ENCODE data around the gene CLEC2A.

The CLEC2A gene

DNA sequence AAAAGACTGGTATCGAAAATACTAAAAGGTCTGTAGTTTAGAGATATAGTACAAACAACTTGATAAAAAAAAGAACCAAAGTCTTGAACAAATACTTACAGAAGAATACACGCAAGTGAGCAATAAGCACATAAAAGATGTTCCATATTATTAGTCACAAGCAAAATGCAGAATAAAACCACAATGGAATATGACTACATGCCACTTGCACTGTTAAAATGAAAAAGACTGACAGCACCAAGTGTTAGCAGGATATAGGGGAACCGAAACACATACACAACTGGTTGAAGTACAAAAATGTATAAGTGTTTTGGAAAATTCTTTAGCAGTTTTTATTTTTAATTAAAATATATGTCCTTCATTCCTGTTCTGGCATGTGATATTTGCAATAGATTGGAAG lies 3.6 kb downstream of the CLEC2A start:
- Histone ChIP-seq H3K4me3 (replicated peaks; ENCODE audit: insufficient read depth, low read length) (no peak overlapping the region), H3K27ac (replicated peaks) (no peak overlapping the region), H3K27me3 (ENCODE audit: insufficient read depth, poor library complexity, severe bottlenecking) (no peaks in the 10 kb centered on the region)
- TF ChIP-seq, protein P1, sequence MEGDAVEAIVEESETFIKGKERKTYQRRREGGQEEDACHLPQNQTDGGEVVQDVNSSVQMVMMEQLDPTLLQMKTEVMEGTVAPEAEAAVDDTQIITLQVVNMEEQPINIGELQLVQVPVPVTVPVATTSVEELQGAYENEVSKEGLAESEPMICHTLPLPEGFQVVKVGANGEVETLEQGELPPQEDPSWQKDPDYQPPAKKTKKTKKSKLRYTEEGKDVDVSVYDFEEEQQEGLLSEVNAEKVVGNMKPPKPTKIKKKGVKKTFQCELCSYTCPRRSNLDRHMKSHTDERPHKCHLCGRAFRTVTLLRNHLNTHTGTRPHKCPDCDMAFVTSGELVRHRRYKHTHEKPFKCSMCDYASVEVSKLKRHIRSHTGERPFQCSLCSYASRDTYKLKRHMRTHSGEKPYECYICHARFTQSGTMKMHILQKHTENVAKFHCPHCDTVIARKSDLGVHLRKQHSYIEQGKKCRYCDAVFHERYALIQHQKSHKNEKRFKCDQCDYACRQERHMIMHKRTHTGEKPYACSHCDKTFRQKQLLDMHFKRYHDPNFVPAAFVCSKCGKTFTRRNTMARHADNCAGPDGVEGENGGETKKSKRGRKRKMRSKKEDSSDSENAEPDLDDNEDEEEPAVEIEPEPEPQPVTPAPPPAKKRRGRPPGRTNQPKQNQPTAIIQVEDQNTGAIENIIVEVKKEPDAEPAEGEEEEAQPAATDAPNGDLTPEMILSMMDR (IDR thresholded peaks at IDR 0.05; ENCODE audit: insufficient read depth, low read length), result no peak
- TF ChIP-seq, protein P2, sequence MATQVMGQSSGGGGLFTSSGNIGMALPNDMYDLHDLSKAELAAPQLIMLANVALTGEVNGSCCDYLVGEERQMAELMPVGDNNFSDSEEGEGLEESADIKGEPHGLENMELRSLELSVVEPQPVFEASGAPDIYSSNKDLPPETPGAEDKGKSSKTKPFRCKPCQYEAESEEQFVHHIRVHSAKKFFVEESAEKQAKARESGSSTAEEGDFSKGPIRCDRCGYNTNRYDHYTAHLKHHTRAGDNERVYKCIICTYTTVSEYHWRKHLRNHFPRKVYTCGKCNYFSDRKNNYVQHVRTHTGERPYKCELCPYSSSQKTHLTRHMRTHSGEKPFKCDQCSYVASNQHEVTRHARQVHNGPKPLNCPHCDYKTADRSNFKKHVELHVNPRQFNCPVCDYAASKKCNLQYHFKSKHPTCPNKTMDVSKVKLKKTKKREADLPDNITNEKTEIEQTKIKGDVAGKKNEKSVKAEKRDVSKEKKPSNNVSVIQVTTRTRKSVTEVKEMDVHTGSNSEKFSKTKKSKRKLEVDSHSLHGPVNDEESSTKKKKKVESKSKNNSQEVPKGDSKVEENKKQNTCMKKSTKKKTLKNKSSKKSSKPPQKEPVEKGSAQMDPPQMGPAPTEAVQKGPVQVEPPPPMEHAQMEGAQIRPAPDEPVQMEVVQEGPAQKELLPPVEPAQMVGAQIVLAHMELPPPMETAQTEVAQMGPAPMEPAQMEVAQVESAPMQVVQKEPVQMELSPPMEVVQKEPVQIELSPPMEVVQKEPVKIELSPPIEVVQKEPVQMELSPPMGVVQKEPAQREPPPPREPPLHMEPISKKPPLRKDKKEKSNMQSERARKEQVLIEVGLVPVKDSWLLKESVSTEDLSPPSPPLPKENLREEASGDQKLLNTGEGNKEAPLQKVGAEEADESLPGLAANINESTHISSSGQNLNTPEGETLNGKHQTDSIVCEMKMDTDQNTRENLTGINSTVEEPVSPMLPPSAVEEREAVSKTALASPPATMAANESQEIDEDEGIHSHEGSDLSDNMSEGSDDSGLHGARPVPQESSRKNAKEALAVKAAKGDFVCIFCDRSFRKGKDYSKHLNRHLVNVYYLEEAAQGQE (IDR thresholded peaks at IDR 0.05; ENCODE audit: insufficient replicate concordance, low read depth), result no peak
- TF ChIP-seq GABPA (IDR thresholded peaks at IDR 0.05; ENCODE audit: low read depth), result no peak
- no peak for TF ChIP-seq SPI1 (IDR thresholded peaks at IDR 0.05; ENCODE audit: borderline replicate concordance, low read depth)
- TF ChIP-seq POLR2AphosphoS5 (IDR thresholded peaks at IDR 0.05; ENCODE audit: low read depth), result no peak
- DNase-seq (ENCODE audit: low read depth in 1 of 2, low spot score in 1 of 2), result no peak

DNA sequence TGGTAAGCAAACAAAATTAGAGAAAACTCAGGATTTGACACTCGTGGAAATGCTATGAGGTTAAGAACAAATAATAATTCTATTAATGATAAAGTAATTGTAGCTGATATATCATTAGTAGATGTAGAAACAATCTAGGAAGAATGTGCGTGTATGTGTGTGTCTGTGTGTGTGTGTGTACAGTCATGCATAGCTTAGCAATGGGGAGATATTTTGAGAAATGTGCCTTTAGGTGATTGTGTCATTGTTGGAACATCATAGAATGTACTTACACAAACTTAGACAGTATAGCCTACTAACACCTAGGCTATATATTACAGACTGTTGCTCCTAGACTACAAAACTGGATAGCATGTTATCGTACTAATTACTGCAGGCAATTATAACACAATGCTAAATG lies 5.3 kb downstream of the CLEC2A start:
- no peaks in the 10 kb centered on the region for H3K27me3 ChIP-seq (ENCODE audit: insufficient read depth, poor library complexity, severe bottlenecking)
- no peak overlapping the region for H3K4me3 ChIP-seq (replicated peaks; ENCODE audit: insufficient read depth, low read length)
- TF ChIP-seq SPI1 (IDR thresholded peaks at IDR 0.05; ENCODE audit: borderline replicate concordance, low read depth), result no peak
- no peak for TF ChIP-seq POLR2AphosphoS5 (IDR thresholded peaks at IDR 0.05; ENCODE audit: low read depth)
- TF ChIP-seq, protein P1 (IDR thresholded peaks at IDR 0.05; ENCODE audit: insufficient read depth, low read length), result no peak
- no peak for TF ChIP-seq GABPA (IDR thresholded peaks at IDR 0.05; ENCODE audit: low read depth)
- TF ChIP-seq, protein P2 (IDR thresholded peaks at IDR 0.05; ENCODE audit: insufficient replicate concordance, low read depth), result no peak
- no peak overlapping the region for H3K27ac ChIP-seq (replicated peaks)
- DNase-seq (ENCODE audit: low read depth in 1 of 2, low spot score in 1 of 2), result no peak

DNA sequence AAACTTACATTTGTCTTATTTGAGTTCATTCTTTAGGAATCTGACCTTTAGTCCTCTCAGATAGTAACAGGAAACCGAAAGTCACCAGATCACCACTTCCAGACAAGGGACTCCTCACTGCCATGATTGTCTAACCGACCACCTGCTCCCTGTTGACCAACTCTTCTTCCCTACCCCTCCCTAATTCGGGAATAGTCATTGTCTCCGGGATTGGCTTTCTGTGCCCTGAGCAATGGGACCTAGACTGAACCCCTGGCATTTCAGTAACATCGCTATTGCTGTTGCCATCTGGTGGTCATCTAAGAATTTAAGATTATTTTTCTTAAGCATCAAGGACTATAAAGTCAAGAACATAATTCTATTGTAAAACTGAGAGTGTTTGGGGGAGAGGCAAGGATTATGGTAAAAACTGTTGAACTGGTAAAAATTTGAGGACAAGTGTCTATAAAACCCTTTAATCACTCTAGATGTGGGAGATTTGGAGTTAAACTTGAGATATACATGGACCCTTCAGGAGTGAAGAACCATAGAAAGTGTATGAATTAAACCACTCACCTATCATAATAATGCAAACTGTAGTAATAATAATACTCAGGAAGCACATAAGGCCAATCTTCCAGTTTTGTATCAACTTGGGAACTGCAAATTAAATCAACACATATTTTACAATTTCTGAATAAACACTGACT lies 6.3 kb downstream of the CLEC2A start:
- H3K27ac ChIP-seq (replicated peaks), result no peak overlapping the region
- DNase-seq (ENCODE audit: low read depth in 1 of 2, low spot score in 1 of 2), result peak in 1 of 2 experiments; percentile 21
- no peak overlapping the region for H3K4me3 ChIP-seq (replicated peaks; ENCODE audit: insufficient read depth, low read length)
- TF ChIP-seq POLR2AphosphoS5 (IDR thresholded peaks at IDR 0.05; ENCODE audit: low read depth), result no peak
- TF ChIP-seq, protein P1 (IDR thresholded peaks at IDR 0.05; ENCODE audit: insufficient read depth, low read length), result peak; percentile 6
- TF ChIP-seq GABPA (IDR thresholded peaks at IDR 0.05; ENCODE audit: low read depth), result no peak
- no peaks in the 10 kb centered on the region for H3K27me3 ChIP-seq (ENCODE audit: insufficient read depth, poor library complexity, severe bottlenecking)

DNA sequence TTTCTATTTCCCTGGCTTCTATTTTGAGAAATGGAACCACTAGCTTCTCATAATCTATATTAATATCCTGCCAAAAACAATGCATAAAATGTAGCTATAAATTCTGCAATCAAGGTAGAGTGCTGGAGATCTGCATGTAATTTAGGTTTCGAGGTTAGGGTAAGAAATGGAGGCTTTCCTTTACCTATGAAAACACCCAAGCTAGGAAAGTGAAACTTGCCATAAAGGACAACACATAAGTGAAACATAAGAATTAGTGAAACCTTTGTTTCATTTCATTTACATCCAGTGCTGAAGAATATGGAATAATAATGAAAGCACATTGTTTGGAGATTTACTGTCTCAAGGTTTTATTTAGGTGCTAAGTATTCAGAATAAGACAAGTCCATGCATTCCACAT lies 9.7 kb downstream of the CLEC2A start:
- DNase-seq (ENCODE audit: low read depth in 1 of 2, low spot score in 1 of 2), result no peak
- Histone ChIP-seq H3K4me3 (replicated peaks; ENCODE audit: insufficient read depth, low read length) (no peak overlapping the region), H3K27ac (replicated peaks) (no peak overlapping the region), H3K27me3 (ENCODE audit: insufficient read depth, poor library complexity, severe bottlenecking) (no peaks in the 10 kb centered on the region)
- TF ChIP-seq GABPA (IDR thresholded peaks at IDR 0.05; ENCODE audit: low read depth) (no peak), POLR2AphosphoS5 (IDR thresholded peaks at IDR 0.05; ENCODE audit: low read depth) (no peak)
- TF ChIP-seq, protein P1 (IDR thresholded peaks at IDR 0.05; ENCODE audit: insufficient read depth, low read length), result no peak
- TF ChIP-seq, protein P2 (IDR thresholded peaks at IDR 0.05; ENCODE audit: insufficient replicate concordance, low read depth), result no peak

Measured in HL-60 (cell line).